GM23338 (cell line): ENCODE measurements around the gene BRD7.

ENCODE experiments used
- CTCF ChIP-seq, 2 experiments: fragments of 200-600 bp in 1 of 2; sonication (generic) in 1 of 2; conservative IDR thresholded peaks; 2 replicates each; pipeline versions ENCODE4 v1.5.1 to v1.6.1; 2016 to 2017; ENCODE audit warnings: antibody characterized with exemption in 2 of 2, low read depth in 2 of 2, mild to moderate bottlenecking in 2 of 2, moderate library complexity in 1 of 2
- EZH2 ChIP-seq: fragments of 200-600 bp; sonication (generic); IDR thresholded peaks from one replicate; pipeline ENCODE4 v1.8.0; 2017; ENCODE audit warnings: antibody characterized with exemption, mild to moderate bottlenecking, low read depth; ENCODE audit not compliant: unreplicated experiment
- EZH2phosphoT487 ChIP-seq: fragments of 200-600 bp; sonication (generic); IDR thresholded peaks from one replicate; pipeline ENCODE4 v1.8.1; 2018; ENCODE audit warnings: antibody characterized with exemption; ENCODE audit not compliant: unreplicated experiment

DNA sequence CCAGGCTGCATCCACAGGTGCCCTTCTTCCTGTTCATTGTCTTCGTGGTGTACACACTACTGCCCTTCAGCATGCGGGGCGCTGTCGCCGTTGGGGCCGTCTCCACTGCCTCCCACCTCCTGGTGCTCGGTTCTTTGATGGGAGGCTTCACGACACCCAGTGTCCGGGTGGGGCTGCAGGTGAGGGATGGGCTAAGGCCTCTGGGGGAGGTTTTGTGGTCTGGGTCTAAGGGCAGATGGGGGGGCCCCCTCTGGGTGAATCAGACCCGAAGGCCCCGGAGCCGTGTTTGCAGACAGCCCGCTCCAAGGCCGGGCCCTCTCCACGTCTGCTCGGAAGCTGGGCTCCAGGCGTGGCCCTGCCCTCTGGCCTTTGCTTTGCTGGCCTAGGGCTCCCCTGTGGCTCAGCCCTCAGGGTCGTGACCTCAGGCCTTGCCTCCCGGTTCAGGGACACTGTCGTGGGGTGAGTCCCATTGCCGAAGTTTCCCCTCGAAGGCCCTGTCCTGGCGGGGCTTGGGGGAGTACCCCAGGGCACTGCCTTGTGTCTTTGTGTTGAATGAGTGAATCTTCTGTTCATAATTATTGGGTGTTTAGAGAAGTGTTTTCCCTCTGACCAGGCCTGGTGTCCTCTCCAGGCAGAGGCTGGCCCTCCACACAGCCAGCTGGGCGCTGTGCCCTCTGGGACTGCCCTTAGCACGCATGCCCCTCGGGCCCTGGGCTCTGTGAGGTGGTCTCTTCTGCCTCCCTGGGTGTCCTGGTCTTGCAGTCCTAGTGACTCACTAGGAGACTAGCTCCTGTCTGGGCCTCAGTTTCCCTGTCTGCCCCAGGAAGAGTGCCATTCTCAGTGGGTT lies 76.8 kb downstream of the BRD7 start:
- TF ChIP-seq EZH2 = no peak
- TF ChIP-seq CTCF (conservative IDR thresholded peaks at IDR 0.05; ENCODE audit: low read depth in 2 of 2) = no peak
- no peak for TF ChIP-seq EZH2phosphoT487
